ENCODE results near the gene JMJD7. TPM values are rescaled to one million over a fixed set of nuclear protein-coding genes. Genes with fewer than 3 reads are reported as not detected.

The JMJD7 gene
- polyA plus RNA-seq, 2 of the 4 experiments (the other 2 are of a cell fraction), result 3.4 to 3.8 TPM

DNA sequence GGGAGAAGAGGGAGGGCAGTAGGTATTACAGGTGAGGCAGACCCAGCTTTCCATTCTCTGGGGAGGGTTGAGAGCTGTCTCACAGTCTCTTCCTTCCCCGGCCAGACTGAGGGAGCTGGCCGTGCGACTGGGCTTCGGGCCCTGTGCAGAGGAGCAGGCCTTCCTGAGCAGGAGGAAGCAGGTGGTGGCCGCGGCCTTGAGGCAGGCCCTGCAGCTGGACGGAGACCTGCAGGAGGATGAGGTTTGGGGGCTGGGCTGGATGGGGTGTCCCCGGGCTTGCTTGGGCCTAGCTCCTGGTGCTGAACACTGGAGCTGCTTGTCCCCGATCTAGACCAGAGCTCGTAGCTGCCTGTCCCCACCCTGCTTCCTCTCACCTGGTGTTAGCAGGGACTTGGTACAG lies 15.7 kb downstream of the JMJD7 start:
- 92% methylated on average over 4 of the region's 10 CpGs for WGBS (ENCODE audit: missing lambda C conversion rate)
- POLR2A ChIA-PET, result no interaction called here
- H3K9me3 ChIP-seq, result no peaks in the 10 kb centered on the region
- FAIRE-seq (no peak), DNase-seq (ENCODE audit: low read depth in 1 of 2, low spot score in 1 of 2) (no peak), ATAC-seq (no peak)
- H3K4me1 ChIP-seq, result no peaks in the 10 kb centered on the region
- TF ChIP-seq NR3C1 (IDR thresholded peaks at IDR 0.05), result no peak
- TF ChIP-seq RARB (CRISPR knock-in tag; IDR thresholded peaks at IDR 0.05), result no peak
- TF ChIP-seq, protein P1, sequence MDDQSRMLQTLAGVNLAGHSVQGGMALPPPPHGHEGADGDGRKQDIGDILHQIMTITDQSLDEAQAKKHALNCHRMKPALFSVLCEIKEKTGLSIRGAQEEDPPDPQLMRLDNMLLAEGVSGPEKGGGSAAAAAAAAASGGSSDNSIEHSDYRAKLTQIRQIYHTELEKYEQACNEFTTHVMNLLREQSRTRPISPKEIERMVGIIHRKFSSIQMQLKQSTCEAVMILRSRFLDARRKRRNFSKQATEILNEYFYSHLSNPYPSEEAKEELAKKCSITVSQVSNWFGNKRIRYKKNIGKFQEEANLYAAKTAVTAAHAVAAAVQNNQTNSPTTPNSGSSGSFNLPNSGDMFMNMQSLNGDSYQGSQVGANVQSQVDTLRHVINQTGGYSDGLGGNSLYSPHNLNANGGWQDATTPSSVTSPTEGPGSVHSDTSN (IDR thresholded peaks at IDR 0.05), result no peak
- no peak for TF ChIP-seq ATOH8 (CRISPR knock-in tag; IDR thresholded peaks at IDR 0.05; ENCODE audit: low read depth)
- no peak for TF ChIP-seq EP300 (IDR thresholded peaks at IDR 0.05)
- TF ChIP-seq CEBPB (IDR thresholded peaks at IDR 0.05), result no peak
- no peak for TF ChIP-seq EHF (CRISPR knock-in tag; IDR thresholded peaks at IDR 0.05)
- no peak for TF ChIP-seq KDM1A (IDR thresholded peaks at IDR 0.05; ENCODE audit: low read depth)
- TF ChIP-seq, protein P2, sequence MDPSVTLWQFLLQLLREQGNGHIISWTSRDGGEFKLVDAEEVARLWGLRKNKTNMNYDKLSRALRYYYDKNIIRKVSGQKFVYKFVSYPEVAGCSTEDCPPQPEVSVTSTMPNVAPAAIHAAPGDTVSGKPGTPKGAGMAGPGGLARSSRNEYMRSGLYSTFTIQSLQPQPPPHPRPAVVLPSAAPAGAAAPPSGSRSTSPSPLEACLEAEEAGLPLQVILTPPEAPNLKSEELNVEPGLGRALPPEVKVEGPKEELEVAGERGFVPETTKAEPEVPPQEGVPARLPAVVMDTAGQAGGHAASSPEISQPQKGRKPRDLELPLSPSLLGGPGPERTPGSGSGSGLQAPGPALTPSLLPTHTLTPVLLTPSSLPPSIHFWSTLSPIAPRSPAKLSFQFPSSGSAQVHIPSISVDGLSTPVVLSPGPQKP (IDR thresholded peaks at IDR 0.05; ENCODE audit: low read depth, low read length), result no peak
- no peak for TF ChIP-seq HDAC2 (IDR thresholded peaks at IDR 0.05)
- no peak for TF ChIP-seq MAX (IDR thresholded peaks at IDR 0.05)
- no peak for TF ChIP-seq MAZ (IDR thresholded peaks at IDR 0.05; ENCODE audit: borderline replicate concordance, low read depth, low read length)
- TF ChIP-seq HOXB5 (CRISPR knock-in tag; IDR thresholded peaks at IDR 0.05), result no peak
- TF ChIP-seq TFCP2L1 (CRISPR knock-in tag; IDR thresholded peaks at IDR 0.05), result no peak
- CTCF ChIA-PET, result interaction anchor here (1.7 kb wide), 1 partner anchor 60 kb away, joined by 4 read pairs; no protein-coding TSS in a partner anchor
- no peak overlapping the region for H3K27ac ChIP-seq
- H3K4me3 ChIP-seq, result no peak overlapping the region
- no peak overlapping the region for H3K4me2 ChIP-seq

- CTCF ChIA-PET, result interaction anchor here (1.7 kb wide), 1 partner anchor 59 kb away, joined by 4 read pairs; no protein-coding TSS in a partner anchor
Measured at GRCh38 chr15:41844814-41845213, 16.9 kb downstream of the JMJD7 start.

DNA sequence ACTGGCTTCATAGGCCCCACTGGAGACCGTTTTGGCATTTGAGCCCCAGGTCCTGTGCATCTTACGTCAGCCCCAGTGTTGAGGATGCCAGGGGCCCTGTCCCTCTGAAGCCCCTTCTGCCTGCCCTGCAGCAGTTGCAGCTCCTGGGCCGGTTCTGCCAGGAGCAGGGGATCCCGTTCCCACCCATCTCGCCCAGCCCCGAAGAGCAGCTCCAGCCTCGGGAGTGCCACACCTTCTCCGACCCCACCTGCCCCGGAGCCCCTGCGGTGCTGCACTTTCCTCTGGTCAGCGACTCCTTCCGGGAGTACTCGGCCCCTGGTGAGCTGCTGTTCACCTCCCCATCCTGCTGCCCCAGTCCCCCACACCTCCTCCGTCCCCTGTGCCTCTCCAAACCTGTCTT lies 19.3 kb downstream of the JMJD7 start:
- Histone ChIP-seq H3K27ac (no peak overlapping the region), H3K4me1 (no peaks in the 10 kb centered on the region), H3K9me3 (no peaks in the 10 kb centered on the region), H3K4me2 (no peak overlapping the region), H3K4me3 (no peak overlapping the region)
- CTCF ChIA-PET, result interaction anchor here (1.1 to 1.5 kb wide), 3 partner anchors 9 to 14 kb away, joined by 4 read pairs; partner anchors contain the start of gene PLA2G4B
- 91% methylated on average over 9 of the region's 14 CpGs for WGBS (ENCODE audit: missing lambda C conversion rate)
- POLR2A ChIA-PET, result no interaction called here
- no peak for ATAC-seq
- no peak for FAIRE-seq
- no peak for TF ChIP-seq RCOR1 (IDR thresholded peaks at IDR 0.05; ENCODE audit: low read depth, low read length)
- TF ChIP-seq E2F6 (IDR thresholded peaks at IDR 0.05; ENCODE audit: borderline replicate concordance, low read depth), result no peak
- TF ChIP-seq, protein P3, sequence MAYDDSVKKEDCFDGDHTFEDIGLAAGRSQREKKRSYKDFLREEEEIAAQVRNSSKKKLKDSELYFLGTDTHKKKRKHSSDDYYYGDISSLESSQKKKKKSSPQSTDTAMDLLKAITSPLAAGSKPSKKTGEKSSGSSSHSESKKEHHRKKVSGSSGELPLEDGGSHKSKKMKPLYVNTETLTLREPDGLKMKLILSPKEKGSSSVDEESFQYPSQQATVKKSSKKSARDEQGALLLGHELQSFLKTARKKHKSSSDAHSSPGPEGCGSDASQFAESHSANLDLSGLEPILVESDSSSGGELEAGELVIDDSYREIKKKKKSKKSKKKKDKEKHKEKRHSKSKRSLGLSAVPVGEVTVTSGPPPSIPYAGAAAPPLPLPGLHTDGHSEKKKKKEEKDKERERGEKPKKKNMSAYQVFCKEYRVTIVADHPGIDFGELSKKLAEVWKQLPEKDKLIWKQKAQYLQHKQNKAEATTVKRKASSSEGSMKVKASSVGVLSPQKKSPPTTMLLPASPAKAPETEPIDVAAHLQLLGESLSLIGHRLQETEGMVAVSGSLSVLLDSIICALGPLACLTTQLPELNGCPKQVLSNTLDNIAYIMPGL (CRISPR knock-in tag; IDR thresholded peaks at IDR 0.05; ENCODE audit: borderline replicate concordance), result no peak
- TF ChIP-seq MAFK (IDR thresholded peaks at IDR 0.05; ENCODE audit: partially characterized antibody), result no peak
- TF ChIP-seq ZNF302 (CRISPR knock-in tag; IDR thresholded peaks at IDR 0.05), result no peak
- no peak for TF ChIP-seq CBX8 (IDR thresholded peaks at IDR 0.05)
- no peak for TF ChIP-seq NPAS2 (CRISPR knock-in tag; IDR thresholded peaks at IDR 0.05; ENCODE audit: borderline replicate concordance)
- TF ChIP-seq ESRRA (IDR thresholded peaks at IDR 0.05; ENCODE audit: borderline replicate concordance, low read length), result no peak
- no peak for TF ChIP-seq MAX (IDR thresholded peaks at IDR 0.05)
- no peak for DNase-seq (ENCODE audit: low read depth in 1 of 2, low spot score in 1 of 2)

More at GRCh38 chr15:41844814-41845213, 16.9 kb downstream of the JMJD7 start:
- no peak overlapping the region for H3K4me2 ChIP-seq
- H3K9me3 ChIP-seq, result no peaks in the 10 kb centered on the region
- FAIRE-seq, result no peak
- H3K4me3 ChIP-seq, result no peak overlapping the region
- no peak overlapping the region for H3K27ac ChIP-seq
- DNase-seq (ENCODE audit: low read depth in 1 of 2, low spot score in 1 of 2), result no peak
- no peaks in the 10 kb centered on the region for H3K4me1 ChIP-seq
- ATAC-seq, result no peak
- TF ChIP-seq HEYL (CRISPR knock-in tag; IDR thresholded peaks at IDR 0.05), result no peak
- no peak for TF ChIP-seq EP300 (IDR thresholded peaks at IDR 0.05)
- no peak for TF ChIP-seq FOXS1 (CRISPR knock-in tag; IDR thresholded peaks at IDR 0.05)
- TF ChIP-seq ESRRA (IDR thresholded peaks at IDR 0.05; ENCODE audit: borderline replicate concordance, low read length), result no peak
- TF ChIP-seq ZSCAN20 (CRISPR knock-in tag; IDR thresholded peaks at IDR 0.05), result no peak
- TF ChIP-seq HOXB5 (CRISPR knock-in tag; IDR thresholded peaks at IDR 0.05), result no peak
- TF ChIP-seq NFE2L2 (conservative IDR thresholded peaks at IDR 0.05; ENCODE audit: low read length), result no peak
- TF ChIP-seq POLR2AphosphoS2 (conservative IDR thresholded peaks at IDR 0.05; ENCODE audit: low read length), result no peak
- TF ChIP-seq HOXB13 (CRISPR knock-in tag; IDR thresholded peaks at IDR 0.05; ENCODE audit: low read depth), result no peak
- no peak for TF ChIP-seq ZNF302 (CRISPR knock-in tag; IDR thresholded peaks at IDR 0.05)
- no peak for TF ChIP-seq FOSB (CRISPR knock-in tag; IDR thresholded peaks at IDR 0.05)
- no peak for TF ChIP-seq RCOR1 (IDR thresholded peaks at IDR 0.05; ENCODE audit: low read depth, low read length)
- TF ChIP-seq EHF (CRISPR knock-in tag; IDR thresholded peaks at IDR 0.05), result no peak
- no peak for TF ChIP-seq RNF2 (IDR thresholded peaks at IDR 0.05; ENCODE audit: borderline replicate concordance, low read depth)
- no peak for TF ChIP-seq ATOH8 (CRISPR knock-in tag; IDR thresholded peaks at IDR 0.05; ENCODE audit: low read depth)
- POLR2A ChIA-PET, result no interaction called here
- no CpG with 5 or more reads among the region's 12 CpGs for WGBS (ENCODE audit: missing lambda C conversion rate)
